HepG2 (cell line): ENCODE data around the gene FSD2. TPM values are rescaled to one million over a fixed set of nuclear protein-coding genes. Genes with fewer than 3 reads are reported as not detected.

ENCODE experiments used
- ATF6 ChIP-seq: sonication (generic); formaldehyde crosslinking; conservative IDR thresholded peaks from 2 replicates; pipeline ENCODE4 v1.4.0; 2020; ENCODE audit warnings: missing genetic modification reagents
- CEBPG ChIP-seq: IDR thresholded peaks from 2 replicates; pipeline ENCODE4 v1.6.1; 2016
- HNF1A ChIP-seq, 2 experiments: sonication (generic) in 1 of 2; formaldehyde crosslinking in 1 of 2; IDR thresholded peaks; 2 replicates each; pipeline versions ENCODE4 v1.4.0 to v1.6.1; 2016 to 2020; ENCODE audit warnings: borderline replicate concordance in 1 of 2, low read depth in 1 of 2, mild to moderate bottlenecking in 1 of 2, missing genetic modification reagents in 1 of 2
- IRX3 ChIP-seq: sonication (generic); formaldehyde crosslinking; IDR thresholded peaks from 2 replicates; pipeline ENCODE4 v1.8.1; 2023; ENCODE audit warnings: mild to moderate bottlenecking, low read depth, missing genetic modification reagents, borderline replicate concordance
- ISL2 ChIP-seq: sonication (generic); formaldehyde crosslinking; IDR thresholded peaks from 2 replicates; pipeline ENCODE4 v1.5.0; 2020; ENCODE audit warnings: missing genetic modification reagents
- KDM2A ChIP-seq: sonication (generic); formaldehyde crosslinking; IDR thresholded peaks from 2 replicates; pipeline ENCODE4 v1.4.0; 2020; ENCODE audit warnings: low read depth, missing genetic modification reagents, borderline replicate concordance
- MXI1 ChIP-seq: IDR thresholded peaks from 3 replicates; pipeline ENCODE4 v1.6.1; 2012; ENCODE audit warnings: low read depth, low read length, inconsistent platforms, borderline replicate concordance
- NFATC3 ChIP-seq: sonication (generic); formaldehyde crosslinking; IDR thresholded peaks from 2 replicates; pipeline ENCODE4 v1.5.1; 2020; ENCODE audit warnings: mild to moderate bottlenecking, missing genetic modification reagents
- POGZ ChIP-seq: sonication (generic); formaldehyde crosslinking; IDR thresholded peaks from 2 replicates; pipeline ENCODE4 v1.4.0; 2020; ENCODE audit warnings: mild to moderate bottlenecking, missing genetic modification reagents
- PRDM10 ChIP-seq: sonication (generic); formaldehyde crosslinking; IDR thresholded peaks from 2 replicates; pipeline ENCODE4 v1.4.0; 2020; ENCODE audit warnings: low read depth, missing genetic modification reagents
- ZBTB25 ChIP-seq: IDR thresholded peaks from 2 replicates; pipeline ENCODE4 v1.6.1; 2018; ENCODE audit warnings: missing genetic modification reagents
- ZBTB43 ChIP-seq: sonication (generic); formaldehyde crosslinking; conservative IDR thresholded peaks from 2 replicates; pipeline ENCODE4 v1.4.0; 2020; ENCODE audit warnings: missing genetic modification reagents
- ZNF136 ChIP-seq: sonication (generic); formaldehyde crosslinking; IDR thresholded peaks from 2 replicates; pipeline ENCODE4 v1.8.1; 2022; ENCODE audit warnings: low read depth, mild to moderate bottlenecking, moderate library complexity, missing genetic modification reagents
- ZSCAN21 ChIP-seq: sonication (generic); formaldehyde crosslinking; IDR thresholded peaks from 2 replicates; pipeline ENCODE4 v1.8.0; 2022; ENCODE audit warnings: mild to moderate bottlenecking, missing genetic modification reagents, moderate library complexity, borderline replicate concordance
- polyA plus RNA-seq, 8 experiments: library from polyadenylated mRNA; depleted of rRNA in 3 of 8; stranded (reverse) in 7 of 8; unstranded in 1 of 8; fragments of >200 nt; fragmentation: Illumina TruSeq in 4 of 8; extraction: Trizol in 4 of 8; gene quantifications; 2 replicates each; pipeline versions ENCODE4 v1.2.1 to v1.2.3, GENCODE V29; 2011 to 2016; ENCODE audit warnings: low read depth in 4 of 8, missing spikeins in 1 of 8, mixed read lengths in 1 of 8; ENCODE audit not compliant: insufficient read depth in 1 of 8
- total RNA-seq, 5 experiments: library from RNA; depleted of rRNA; stranded (reverse); fragments of >200 nt; fragmentation: Illumina TruSeq; extraction: Trizol; gene quantifications; 2 replicates each; pipeline ENCODE4 v1.2.3, GENCODE V29; 2016; ENCODE audit warnings: low read depth in 1 of 5

FSD2 gene
- total and polyA plus RNA-seq, 2 of the 13 experiments (the other 11 are each of a cell fraction or from before 2014, with no cell fraction given), result not detected

- TF ChIP-seq ATF6 (CRISPR knock-in tag) (no peak), HNF1A (IDR thresholded peaks at IDR 0.05; ENCODE audit: low read depth) (peak; percentile 69), HNF1A (CRISPR knock-in tag; IDR thresholded peaks at IDR 0.05; ENCODE audit: borderline replicate concordance) (peak; percentile 84), ZSCAN21 (CRISPR knock-in tag) (no peak), ZBTB43 (CRISPR knock-in tag) (no peak), KDM2A (CRISPR knock-in tag) (no peak), POGZ (CRISPR knock-in tag) (no peak), ISL2 (CRISPR knock-in tag) (no peak), PRDM10 (CRISPR knock-in tag) (no peak), CEBPG (CRISPR knock-in tag) (peak; percentile 89), ZNF136 (no peak), NFATC3 (CRISPR knock-in tag) (no peak), IRX3 (CRISPR knock-in tag) (no peak), ZBTB25 (no peak), MXI1 (no peak)
These were observed 22.2 kb upstream of the FSD2 start (continued) for GRCh38 chr15:82828075-82828474.
